ENCODE data around the gene RHCE. TPM values are rescaled to one million over a fixed set of nuclear protein-coding genes. Genes with fewer than 3 reads are reported as not detected.
A peak's percentile ranks its signal among the peaks of the same experiment; 100 is the strongest.

The RHCE gene
- total and polyA plus RNA-seq, 2 of the 8 experiments (the other 6 are each of a cell fraction or from before 2014, with no cell fraction given), result 0.23 to 0.50 TPM

DNA sequence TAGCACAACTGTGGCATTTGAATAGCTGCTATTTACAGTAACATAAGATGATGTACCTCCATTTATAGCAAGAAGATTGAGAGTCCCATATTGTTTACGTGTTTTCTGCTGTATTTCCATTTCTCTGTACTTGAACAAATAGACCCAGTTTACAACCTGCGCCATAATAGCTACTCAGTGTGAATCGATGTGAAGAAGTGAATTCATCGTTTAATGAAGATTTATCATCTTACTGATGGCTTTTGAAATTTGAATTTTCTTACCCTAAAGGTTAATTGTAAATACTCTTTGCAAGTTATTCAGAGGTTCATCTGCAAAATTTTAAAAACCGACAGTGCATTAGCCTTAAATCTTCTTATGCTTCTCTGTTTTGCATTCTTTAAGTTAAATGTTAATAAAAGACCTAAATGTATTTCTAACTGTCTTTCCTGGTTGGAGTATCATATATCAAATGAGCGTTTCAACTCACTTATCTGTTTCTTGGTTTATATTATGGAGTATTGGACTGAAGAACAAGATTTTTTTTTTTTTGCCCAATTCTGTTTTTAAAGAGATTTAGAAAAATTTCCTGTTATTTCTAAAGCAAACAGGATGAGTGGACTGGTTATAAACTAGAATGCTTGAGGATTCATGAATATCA, 12.2 kb upstream of the RHCE start:
- 94% methylated on average over 6 of the region's 6 CpGs; no CpG with 5 or more reads in 1 of the 2 experiments for WGBS, 2 experiments (ENCODE audit: extremely low coverage in 1 of 2, insufficient coverage in 1 of 2, insufficient read length in 1 of 2, insufficient replicate concordance in 2 of 2, low coverage in 1 of 2, low lambda C conversion rate in 2 of 2, missing lambda C conversion rate in 1 of 2)
- no peaks in the 10 kb centered on the region for H3K79me1 ChIP-seq (ENCODE audit: low read depth, low read length)
- no peak overlapping the region for H3K9ac ChIP-seq (replicated peaks in 1 of 4; ENCODE audit: extremely low read depth in 1 of 4, low read depth in 3 of 4, low read length in 3 of 4)
- CTCF ChIA-PET (ENCODE audit: partially characterized antibody), result no interaction called here
- TF ChIP-seq EGR1 (IDR thresholded peaks at IDR 0.05; ENCODE audit: borderline replicate concordance, low read depth, low read length), result no peak
- no peak for TF ChIP-seq TCF12 (IDR thresholded peaks at IDR 0.05; ENCODE audit: low read depth, low read length)
- TF ChIP-seq BRCA1 (IDR thresholded peaks at IDR 0.05; ENCODE audit: low read depth, low read length), result no peak
- no peak for TF ChIP-seq CTBP2 (IDR thresholded peaks at IDR 0.05; ENCODE audit: borderline replicate concordance, insufficient read depth, insufficient read length, low read length)
- no peak for TF ChIP-seq SAP30 (IDR thresholded peaks at IDR 0.05; ENCODE audit: insufficient read depth, insufficient replicate concordance, low read length)
- no peak for TF ChIP-seq KDM4A (IDR thresholded peaks at IDR 0.05; ENCODE audit: low read depth, low read length, severe bottlenecking)
- H3K18ac ChIP-seq (ENCODE audit: extremely low read depth, low read length), result no peak overlapping the region
- no peak overlapping the region for H3K4ac ChIP-seq (replicated peaks; ENCODE audit: insufficient read length, low read depth, low read length)
- no peaks in the 10 kb centered on the region for H3K9me3 ChIP-seq (ENCODE audit: insufficient read depth in 2 of 2, low read depth in 1 of 2, low read length in 1 of 2)
- 0 out of 8 replicates have a peak overlapping the region, but pooled peaks of 1 of the 4 experiments have one; percentile 90 for H3K4me3 ChIP-seq (ENCODE audit: extremely low read depth in 1 of 4, insufficient read depth in 2 of 4, low read depth in 3 of 4, low read length in 4 of 4)
- no peak overlapping the region for H2BK12ac ChIP-seq (ENCODE audit: low read depth, low read length)
- H2AFZ ChIP-seq (ENCODE audit: low read length), result no peak overlapping the region
- no peak overlapping the region for H4K91ac ChIP-seq (replicated peaks; ENCODE audit: insufficient read length, low read length)
- H2BK5ac ChIP-seq (ENCODE audit: low read depth, low read length), result no peak overlapping the region
- POLR2A ChIA-PET (ENCODE audit: partially characterized antibody), result no interaction called here
- H2AK5ac ChIP-seq (ENCODE audit: low read depth, low read length), result no peak overlapping the region
- H4K5ac ChIP-seq (ENCODE audit: insufficient read length, low read depth, low read length), result no peak overlapping the region
- H2BK120ac ChIP-seq (replicated peaks; ENCODE audit: low read depth, low read length), result no peak overlapping the region
- peaks cover 3% of the 10 kb centered on the region; the same call in 1 of the 2 replicates for H3K23me2 ChIP-seq (ENCODE audit: low read depth, low read length)
- H3K4me2 ChIP-seq (ENCODE audit: insufficient read depth in 1 of 2, low read depth in 2 of 2, low read length in 2 of 2), result no peak overlapping the region; a peak in 1 of 4 replicates
- no peak overlapping the region for H2BK20ac ChIP-seq (ENCODE audit: low read length)
- no peaks in the 10 kb centered on the region; a peak in 2 of 7 replicates for H3K27me3 ChIP-seq (replicated peaks in 1 of 4; ENCODE audit: control insufficient read depth in 3 of 4, extremely low read depth in 1 of 4, insufficient read depth in 3 of 4, low read length in 3 of 4)
- no peak overlapping the region for H3K27ac ChIP-seq (ENCODE audit: low read depth, low read length)
- peaks cover 0 to 5% of the 10 kb centered on the region in 2 experiments for H4K20me1 ChIP-seq (replicated peaks in 1 of 2; ENCODE audit: control insufficient read depth in 1 of 2, insufficient read depth in 2 of 2, low read length in 2 of 2)
- no peak overlapping the region for H3K23ac ChIP-seq (ENCODE audit: insufficient read length)
- no peak overlapping the region for H4K8ac ChIP-seq (ENCODE audit: extremely low read depth, insufficient read depth, low read length)
- no peak for DNase-seq (ENCODE audit: low read depth in 1 of 2, low spot score in 2 of 2)
- no peak overlapping the region for H2BK15ac ChIP-seq (ENCODE audit: low read length)
- H3K14ac ChIP-seq (ENCODE audit: insufficient read length), result no peak overlapping the region
- no peak overlapping the region for H3K56ac ChIP-seq (replicated peaks; ENCODE audit: insufficient read length, low read depth, low read length)
- no peaks in the 10 kb centered on the region for H3K36me3 ChIP-seq (ENCODE audit: control insufficient read depth in 2 of 4, insufficient read depth in 4 of 4, low read length in 3 of 4)
- H3K79me2 ChIP-seq (ENCODE audit: control insufficient read depth in 1 of 2, insufficient read depth in 2 of 2, low read length in 2 of 2), result peaks cover 0 to 56% of the 10 kb centered on the region in 2 experiments; a peak in 3 of 4 replicates
- FAIRE-seq, result no peak
- H3K4me1 ChIP-seq (replicated peaks in 1 of 4; ENCODE audit: control insufficient read depth in 3 of 4, insufficient read depth in 4 of 4, low read length in 3 of 4), result 0 out of 7 replicates have a peak, but pooled peaks cover 0 to 3% (median 0%) of the 10 kb centered on the region in 4 experiments

Measured in H1 (cell line).